ENCODE results near the gene OPCML.

Gene OPCML

GRCh38 chr11:133408402-133408801 lies 123.9 kb downstream of the OPCML start:
- DNase-seq, result no peak

- no peak for DNase-seq
Measured at GRCh38 chr11:133406489-133406888, 125.8 kb downstream of the OPCML start.

GRCh38 chr11:133403900-133404299 lies 128.4 kb downstream of the OPCML start:
- DNase-seq, result no peak

- DNase-seq, result no peak
Measured at GRCh38 chr11:133402551-133402950, 129.8 kb downstream of the OPCML start.

- DNase-seq, result no peak
Measured at GRCh38 chr11:133399855-133400625, 132.3 kb downstream of the OPCML start.

- no peak for DNase-seq
Measured at GRCh38 chr11:133399294-133399693, 133.0 kb downstream of the OPCML start.

GRCh38 chr11:133390803-133391202 lies 141.5 kb downstream of the OPCML start:
- no peak for DNase-seq

- no peak for DNase-seq
Measured at GRCh38 chr11:133388975-133389568, 143.2 kb downstream of the OPCML start.

- no peak for DNase-seq
Measured at GRCh38 chr11:133388260-133388659, 144.0 kb downstream of the OPCML start.

GRCh38 chr11:133386852-133387251 lies 145.4 kb downstream of the OPCML start:
- no peak for DNase-seq

- DNase-seq, result no peak
Measured at GRCh38 chr11:133386262-133386661, 146.0 kb downstream of the OPCML start.

- no peak for DNase-seq
Measured at GRCh38 chr11:133385781-133386180, 146.5 kb downstream of the OPCML start.

- DNase-seq, result no peak
Measured at GRCh38 chr11:133384731-133385130, 147.6 kb downstream of the OPCML start.

GRCh38 chr11:133383689-133384088 lies 148.6 kb downstream of the OPCML start:
- no peak for DNase-seq

- DNase-seq, result no peak
Measured at GRCh38 chr11:133383201-133383600, 149.1 kb downstream of the OPCML start.

- no peak for DNase-seq
Measured at GRCh38 chr11:133382131-133382812, 150.0 kb downstream of the OPCML start.

- no peak for DNase-seq
Measured at GRCh38 chr11:133381761-133382130, 150.6 kb downstream of the OPCML start.

- DNase-seq, result no peak
Measured at GRCh38 chr11:133366147-133366546, 166.2 kb downstream of the OPCML start.

GRCh38 chr11:133362916-133363315 lies 169.4 kb downstream of the OPCML start:
- DNase-seq, result no peak

GRCh38 chr11:133362156-133362555 lies 170.1 kb downstream of the OPCML start:
- DNase-seq, result no peak

GRCh38 chr11:133361689-133361994 lies 170.7 kb downstream of the OPCML start:
- DNase-seq, result no peak

GRCh38 chr11:133360860-133361688 lies 171.2 kb downstream of the OPCML start:
- no peak for DNase-seq

- no peak for DNase-seq
Measured at GRCh38 chr11:133355095-133355494, 177.2 kb downstream of the OPCML start.

All from activated T-cell treated with anti-CD3 and anti-CD28 coated beads for 4 hours (primary cell).